GM06990 (cell line): Measurements from ENCODE around the gene ZDHHC5.
"Not testable (repeated sequence)": the region's sequence is repeated elsewhere in the genome, so short reads cannot be mapped to it uniquely, and the experiment has no call there.

Experiments
- DNase-seq: peaks from one replicate; pipeline ENCODE4 v3.0.0-alpha.2; 2011; ENCODE audit not compliant: insufficient read length; ENCODE audit errors: extremely low read depth
- H3K27me3 ChIP-seq: replicated peaks from 2 replicates; pipeline ENCODE4 v1.6.0; 2011; ENCODE audit warnings: low read length; ENCODE audit not compliant: control insufficient read depth, insufficient read depth
- H3K36me3 ChIP-seq: 2 replicates; pipeline ENCODE4 v1.5.1; 2011; ENCODE audit warnings: low read length; ENCODE audit not compliant: control insufficient read depth, insufficient read depth
- H3K4me3 ChIP-seq: replicated peaks from 2 replicates; pipeline ENCODE4 v1.5.1; 2011; ENCODE audit warnings: low read depth, mild to moderate bottlenecking, control low read depth, low read length
- CTCF ChIP-seq: IDR thresholded peaks from 2 replicates; pipeline ENCODE4 v1.5.1; 2011; ENCODE audit warnings: low read length, control low read depth, mild to moderate bottlenecking, inconsistent platforms; ENCODE audit not compliant: insufficient read depth, poor library complexity, severe bottlenecking

Gene ZDHHC5

GRCh38 chr11:57700425-57700824, 32.5 kb downstream of the ZDHHC5 start:
- no peak for TF ChIP-seq CTCF
- DNase-seq: no peak
- Histone ChIP-seq H3K4me3 (no peak overlapping the region), H3K27me3 (no peaks in the 10 kb centered on the region), H3K36me3 (peaks cover 35% of the 10 kb centered on the region)

- TF ChIP-seq CTCF: no peak
- Histone ChIP-seq H3K27me3 (no peaks in the 10 kb centered on the region), H3K4me3 (no peak overlapping the region), H3K36me3 (peaks cover 24% of the 10 kb centered on the region)
- no peak for DNase-seq
Observed at GRCh38 chr11:57703341-57703740, 35.4 kb downstream of the ZDHHC5 start.

- no peak for TF ChIP-seq CTCF
- H3K27me3 ChIP-seq: no peaks in the 10 kb centered on the region
- no peak overlapping the region for H3K4me3 ChIP-seq
- no peak for DNase-seq
- peaks cover 11% of the 10 kb centered on the region for H3K36me3 ChIP-seq
Observed at GRCh38 chr11:57704932-57705331, 37.0 kb downstream of the ZDHHC5 start.

GRCh38 chr11:57705432-57705831, 37.5 kb downstream of the ZDHHC5 start:
- not testable (repeated sequence) for H3K36me3 ChIP-seq, H3K27me3 ChIP-seq, DNase-seq, H3K4me3 ChIP-seq

GRCh38 chr11:57709802-57710367, 42.0 kb downstream of the ZDHHC5 start:
- Histone ChIP-seq H3K36me3 (peaks cover under 1% of the 10 kb centered on the region; the same call in 1 of the 2 replicates), H3K27me3 (no peaks in the 10 kb centered on the region), H3K4me3 (no peak overlapping the region)
- no peak for TF ChIP-seq CTCF
- DNase-seq: no peak

- H3K36me3 ChIP-seq: no peaks in the 10 kb centered on the region
- DNase-seq: peak; percentile 87
- H3K4me3 ChIP-seq: peak within 1 kb of the TSS; percentile 99
Observed at GRCh38 chr11:57711414-57712255, 43.7 kb downstream of the ZDHHC5 start, which contains the start of gene MED19. MED19 (minus strand) TSS chr11:57712215; CDS start chr11:57712179, 36 bp downstream.

More at GRCh38 chr11:57711414-57712255, 43.7 kb downstream of the ZDHHC5 start, which contains the start of gene MED19:
- no peaks in the 10 kb centered on the region for H3K27me3 ChIP-seq
- no peak for TF ChIP-seq CTCF
